ENCODE results near the gene CLEC4G.

The CLEC4G gene

DNA sequence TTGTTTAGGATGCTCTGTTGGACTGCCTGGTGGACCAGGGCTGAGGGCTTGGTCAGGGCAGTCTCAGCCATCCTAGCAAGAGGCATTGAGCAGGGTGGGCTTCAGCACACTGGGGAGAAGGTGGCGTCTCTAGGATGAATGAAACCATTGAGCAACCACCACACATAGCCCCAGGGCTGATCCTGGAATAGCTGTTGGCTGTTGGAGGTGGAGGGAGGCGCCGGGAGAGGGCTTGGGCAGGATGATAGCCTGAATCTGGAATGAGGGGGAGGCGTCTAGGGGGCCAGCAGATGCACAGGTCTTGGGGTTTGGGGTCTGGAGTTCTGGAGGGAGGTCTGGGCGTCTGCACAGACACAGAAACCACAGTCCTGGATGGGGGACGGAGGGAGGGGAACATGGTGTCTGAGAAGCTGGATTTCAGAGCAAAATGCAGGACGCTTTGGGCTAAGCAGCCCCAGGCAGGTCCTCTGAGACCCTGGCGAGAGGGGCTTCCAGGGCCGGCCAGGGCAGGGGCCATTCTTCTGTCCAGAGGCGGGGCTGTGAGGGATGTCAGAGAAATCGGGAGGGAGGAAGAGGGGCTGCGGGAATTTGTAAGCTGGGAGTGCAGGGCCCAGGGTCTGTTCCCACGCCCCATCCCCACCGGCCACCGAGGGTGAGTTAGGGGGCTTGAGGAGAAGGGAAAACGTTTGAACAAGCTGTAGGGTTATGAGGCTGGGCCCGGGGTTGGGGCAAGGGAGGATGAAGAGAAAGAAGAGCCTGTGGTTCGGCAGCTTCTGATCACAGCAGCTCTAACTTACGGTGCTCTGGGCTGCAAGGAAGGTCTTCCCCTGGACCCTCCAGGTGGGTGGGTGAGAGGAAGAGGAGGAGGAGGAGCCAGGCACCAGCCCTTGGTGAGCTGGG lies 46.1 kb downstream of the CLEC4G start:
- H3K27ac ChIP-seq (ENCODE audit: low read depth, low read length), result no peak overlapping the region
- H3K9ac ChIP-seq (ENCODE audit: low read depth in 1 of 2, low read length in 2 of 2), result no peak overlapping the region
- no peaks in the 10 kb centered on the region for H3K9me3 ChIP-seq (ENCODE audit: control insufficient read depth in 1 of 2, low read length in 2 of 2)
- H3K4me1 ChIP-seq (ENCODE audit: control insufficient read depth in 1 of 2, insufficient read depth in 2 of 2, low read length in 2 of 2), result peaks cover 0 to 9% of the 10 kb centered on the region in 2 donors
- no peaks in the 10 kb centered on the region for H3K27me3 ChIP-seq (ENCODE audit: control insufficient read depth in 1 of 2, insufficient read depth in 2 of 2, low read length in 2 of 2)
- no peak overlapping the region for H3K4me3 ChIP-seq (ENCODE audit: low read depth in 1 of 2, low read length in 2 of 2)
- peaks cover 0 to 12% of the 10 kb centered on the region in 2 donors for H3K36me3 ChIP-seq (ENCODE audit: control insufficient read depth in 1 of 2, insufficient read depth in 2 of 2, low read length in 2 of 2)

- peaks cover 0 to 12% of the 10 kb centered on the region in 2 donors for H3K36me3 ChIP-seq (ENCODE audit: control insufficient read depth in 1 of 2, insufficient read depth in 2 of 2, low read length in 2 of 2)
- H3K27me3 ChIP-seq (ENCODE audit: control insufficient read depth in 1 of 2, insufficient read depth in 2 of 2, low read length in 2 of 2), result peaks cover 5 to 14% of the 10 kb centered on the region in 2 donors
- H3K4me3 ChIP-seq (ENCODE audit: low read depth in 1 of 2, low read length in 2 of 2), result peak overlapping the region in 1 of 2 donors; percentile 93
- peaks cover 6 to 23% of the 10 kb centered on the region in 2 donors for H3K4me1 ChIP-seq (ENCODE audit: control insufficient read depth in 1 of 2, insufficient read depth in 2 of 2, low read length in 2 of 2)
- no peak overlapping the region for H3K27ac ChIP-seq (ENCODE audit: low read depth, low read length)
- no peaks in the 10 kb centered on the region for H3K9me3 ChIP-seq (ENCODE audit: control insufficient read depth in 1 of 2, low read length in 2 of 2)
- H3K9ac ChIP-seq (ENCODE audit: low read depth in 1 of 2, low read length in 2 of 2), result no peak overlapping the region
Measured at GRCh38 chr19:7682175-7682855, 49.6 kb downstream of the CLEC4G start.

GRCh38 chr19:7681340-7682174 lies 50.4 kb downstream of the CLEC4G start:
- peak overlapping the region; percentile 83 to 93 for H3K4me3 ChIP-seq (ENCODE audit: low read depth in 1 of 2, low read length in 2 of 2)
- peaks cover 6 to 25% of the 10 kb centered on the region in 2 donors for H3K4me1 ChIP-seq (ENCODE audit: control insufficient read depth in 1 of 2, insufficient read depth in 2 of 2, low read length in 2 of 2)
- H3K27me3 ChIP-seq (ENCODE audit: control insufficient read depth in 1 of 2, insufficient read depth in 2 of 2, low read length in 2 of 2), result peaks cover 5 to 14% of the 10 kb centered on the region in 2 donors
- H3K36me3 ChIP-seq (ENCODE audit: control insufficient read depth in 1 of 2, insufficient read depth in 2 of 2, low read length in 2 of 2), result peaks cover 0 to 12% of the 10 kb centered on the region in 2 donors
- H3K9ac ChIP-seq (ENCODE audit: low read depth in 1 of 2, low read length in 2 of 2), result peak overlapping the region; percentile 92 to 94
- no peaks in the 10 kb centered on the region for H3K9me3 ChIP-seq (ENCODE audit: control insufficient read depth in 1 of 2, low read length in 2 of 2)
- H3K27ac ChIP-seq (ENCODE audit: low read depth, low read length), result no peak overlapping the region

GRCh38 chr19:7680606-7681339 lies 51.1 kb downstream of the CLEC4G start, which contains the start of gene TRAPPC5:
Gene TRAPPC5, plus strand, starts transcription at chr19:7680833. Its CDS starts 1,421 bp downstream, at chr19:7682254.
- H3K27ac ChIP-seq (ENCODE audit: low read depth, low read length), result peak within 1 kb of the TSS; percentile 62
- H3K9ac ChIP-seq (ENCODE audit: low read depth in 1 of 2, low read length in 2 of 2), result peak within 1 kb of the TSS; percentile 92 to 94
- H3K36me3 ChIP-seq (ENCODE audit: control insufficient read depth in 1 of 2, insufficient read depth in 2 of 2, low read length in 2 of 2), result peaks cover 0 to 12% of the 10 kb centered on the region in 2 donors
- peaks cover 7 to 14% of the 10 kb centered on the region in 2 donors for H3K27me3 ChIP-seq (ENCODE audit: control insufficient read depth in 1 of 2, insufficient read depth in 2 of 2, low read length in 2 of 2)
- peaks cover 6 to 27% of the 10 kb centered on the region in 2 donors for H3K4me1 ChIP-seq (ENCODE audit: control insufficient read depth in 1 of 2, insufficient read depth in 2 of 2, low read length in 2 of 2)
- peak within 1 kb of the TSS; percentile 83 to 93 for H3K4me3 ChIP-seq (ENCODE audit: low read depth in 1 of 2, low read length in 2 of 2)
- H3K9me3 ChIP-seq (ENCODE audit: control insufficient read depth in 1 of 2, low read length in 2 of 2), result no peaks in the 10 kb centered on the region

DNA sequence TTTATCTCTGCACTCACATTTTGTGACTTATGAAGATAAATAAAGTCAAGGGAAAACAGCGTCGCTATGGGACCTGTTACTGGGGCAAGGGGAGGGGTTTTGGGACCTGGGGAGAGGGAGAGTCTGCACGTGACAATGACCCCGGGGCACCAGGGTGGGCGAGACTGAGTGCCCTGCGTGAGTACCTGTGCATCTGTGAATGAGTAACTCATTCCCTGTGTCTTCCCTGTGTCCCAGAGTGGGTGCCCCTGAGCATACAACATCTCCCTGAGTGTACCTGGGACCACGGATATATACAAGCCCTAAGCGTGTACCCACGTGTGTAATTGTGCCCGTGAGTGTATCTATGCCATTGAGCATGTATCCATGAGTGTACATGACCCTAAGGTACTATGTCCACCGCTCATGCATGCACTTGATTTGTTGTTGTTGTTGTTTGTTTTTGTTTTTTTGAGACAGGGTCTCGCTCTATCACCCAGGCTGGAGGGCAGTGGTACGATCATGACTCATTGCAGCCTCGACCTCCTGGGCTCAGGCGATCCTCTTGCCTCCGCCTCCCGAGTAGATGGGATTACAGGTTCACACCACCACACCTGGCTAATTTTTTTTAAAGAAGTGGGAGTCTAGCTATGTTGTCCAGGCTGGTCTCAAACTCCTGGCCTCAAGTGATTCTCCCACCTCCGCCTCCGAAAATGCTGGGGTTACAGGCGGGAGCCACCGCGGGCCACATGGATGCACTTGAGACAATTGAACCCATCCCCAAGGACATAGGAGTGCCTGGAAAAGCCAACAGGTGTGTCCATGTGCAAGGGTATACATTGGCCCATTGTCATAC lies 51.9 kb downstream of the CLEC4G start:
- no peak overlapping the region for H3K27ac ChIP-seq (ENCODE audit: low read depth, low read length)
- H3K9ac ChIP-seq (ENCODE audit: low read depth in 1 of 2, low read length in 2 of 2), result peak overlapping the region; percentile 92 to 94

DNA sequence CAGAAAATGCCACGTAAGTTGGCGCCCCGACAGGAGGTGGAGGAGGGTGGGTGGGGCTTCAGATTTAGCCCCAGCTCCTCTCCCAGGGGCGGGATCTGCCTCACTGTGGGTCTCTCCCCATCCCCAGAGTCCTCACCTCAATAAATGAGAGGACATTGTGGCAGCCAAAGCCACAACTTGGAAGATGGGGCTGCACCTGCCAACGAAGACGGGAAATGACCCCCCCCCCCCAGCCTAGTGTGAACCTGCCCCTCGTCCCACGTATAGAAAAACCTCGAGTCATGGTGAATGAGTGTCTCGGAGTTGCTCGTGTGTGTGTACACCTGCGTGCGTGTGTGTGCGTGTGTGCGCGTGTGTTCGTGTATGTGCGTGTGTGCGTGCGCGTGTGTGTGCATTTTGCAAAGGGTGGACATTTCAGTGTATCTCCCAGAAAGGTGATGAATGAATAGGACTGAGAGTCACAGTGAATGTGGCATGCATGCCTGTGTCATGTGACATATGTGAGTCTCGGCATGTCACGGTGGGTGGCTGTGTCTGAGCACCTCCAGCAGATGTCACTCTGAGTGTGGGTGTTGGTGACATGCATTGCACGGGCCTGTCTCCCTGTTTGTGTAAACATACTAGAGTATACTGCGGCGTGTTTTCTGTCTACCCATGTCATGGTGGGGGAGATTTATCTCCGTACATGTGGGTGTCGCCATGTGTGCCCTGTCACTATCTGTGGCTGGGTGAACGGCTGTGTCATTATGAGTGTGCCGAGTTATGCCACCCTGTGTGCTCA lies 52.7 kb downstream of the CLEC4G start:
- H3K27me3 ChIP-seq (ENCODE audit: control insufficient read depth in 1 of 2, insufficient read depth in 2 of 2, low read length in 2 of 2), result peaks cover 8 to 14% of the 10 kb centered on the region in 2 donors
- peaks cover 0 to 12% of the 10 kb centered on the region in 2 donors for H3K36me3 ChIP-seq (ENCODE audit: control insufficient read depth in 1 of 2, insufficient read depth in 2 of 2, low read length in 2 of 2)
- peak overlapping the region in 1 of 2 donors; percentile 2 for H3K9ac ChIP-seq (ENCODE audit: low read depth in 1 of 2, low read length in 2 of 2)
- H3K4me1 ChIP-seq (ENCODE audit: control insufficient read depth in 1 of 2, insufficient read depth in 2 of 2, low read length in 2 of 2), result peaks cover 6 to 27% of the 10 kb centered on the region in 2 donors
- H3K27ac ChIP-seq (ENCODE audit: low read depth, low read length), result no peak overlapping the region
- no peaks in the 10 kb centered on the region for H3K9me3 ChIP-seq (ENCODE audit: control insufficient read depth in 1 of 2, low read length in 2 of 2)
- no peak overlapping the region for H3K4me3 ChIP-seq (ENCODE audit: low read depth in 1 of 2, low read length in 2 of 2)

More for the DNA sequence above, 51.9 kb downstream of the CLEC4G start:
- Histone ChIP-seq H3K27me3 (ENCODE audit: control insufficient read depth in 1 of 2, insufficient read depth in 2 of 2, low read length in 2 of 2) (peaks cover 8 to 14% of the 10 kb centered on the region in 2 donors), H3K36me3 (ENCODE audit: control insufficient read depth in 1 of 2, insufficient read depth in 2 of 2, low read length in 2 of 2) (peaks cover 0 to 12% of the 10 kb centered on the region in 2 donors), H3K9me3 (ENCODE audit: control insufficient read depth in 1 of 2, low read length in 2 of 2) (no peaks in the 10 kb centered on the region), H3K4me1 (ENCODE audit: control insufficient read depth in 1 of 2, insufficient read depth in 2 of 2, low read length in 2 of 2) (peaks cover 6 to 27% of the 10 kb centered on the region in 2 donors), H3K4me3 (ENCODE audit: low read depth in 1 of 2, low read length in 2 of 2) (peak overlapping the region; percentile 83 to 93)
